Liver (tissue), 9 donors: ENCODE measurements around the gene PALLD. TPM values are rescaled to one million over a fixed set of nuclear protein-coding genes. Genes with fewer than 3 reads are reported as not detected.

Experiments
- DNase-seq: peaks from one replicate; pipeline ENCODE4 v3.0.0-alpha.2; 2017; ENCODE audit warnings: low spot score
- H3K27ac ChIP-seq, 2 donors: one replicate each; pipeline ENCODE4 v1.7.0; 2013; ENCODE audit warnings: inconsistent platforms in 2 of 2, low read length in 2 of 2, control low read depth in 1 of 2, low read depth in 1 of 2, mild to moderate bottlenecking in 1 of 2
- H3K27me3 ChIP-seq, 4 donors: one replicate each; pipeline versions ENCODE4 v1.6.1 to v1.7.0; 2013; ENCODE audit warnings: low read length in 3 of 4, inconsistent platforms in 1 of 4, mild to moderate bottlenecking in 1 of 4, moderate library complexity in 1 of 4; ENCODE audit not compliant: control insufficient read depth in 4 of 4, insufficient read depth in 4 of 4
- H3K36me3 ChIP-seq, 4 donors: one replicate each; pipeline versions ENCODE4 v1.6.1 to v1.7.0; 2013; ENCODE audit warnings: low read length in 3 of 4, mild to moderate bottlenecking in 3 of 4, low read depth in 1 of 4, moderate library complexity in 1 of 4; ENCODE audit not compliant: control insufficient read depth in 4 of 4, insufficient read depth in 3 of 4
- H3K4me1 ChIP-seq, 4 donors: one replicate each; pipeline versions ENCODE4 v1.6.1 to v1.7.0; 2013; ENCODE audit warnings: low read length in 3 of 4, mild to moderate bottlenecking in 3 of 4, moderate library complexity in 1 of 4; ENCODE audit not compliant: control insufficient read depth in 4 of 4, insufficient read depth in 4 of 4
- H3K4me3 ChIP-seq, 3 donors: one replicate each; pipeline versions ENCODE4 v1.6.1 to v1.7.0; 2013; ENCODE audit warnings: low read length in 3 of 3, control low read depth in 1 of 3, low read depth in 1 of 3, mild to moderate bottlenecking in 1 of 3
- H3K9ac ChIP-seq, 2 donors: one replicate each; pipeline ENCODE4 v1.7.0; 2013; ENCODE audit warnings: low read length in 2 of 2, mild to moderate bottlenecking in 2 of 2, moderate library complexity in 2 of 2, control low read depth in 1 of 2, low read depth in 1 of 2
- H3K9me3 ChIP-seq, 4 donors: one replicate each; pipeline versions ENCODE4 v1.6.1 to v1.7.0; 2013; ENCODE audit warnings: low read length in 3 of 4; ENCODE audit not compliant: control insufficient read depth in 4 of 4
- CTCF ChIP-seq: fragments of 150-350 bp; IDR thresholded peaks from 2 replicates; pipeline ENCODE4 v1.5.1; 2017; ENCODE audit warnings: improper control_type of control experiment, low read depth, low read length; ENCODE audit not compliant: missing input control
- EGR1 ChIP-seq, 2 donors: IDR thresholded peaks; 2 replicates each; pipeline ENCODE4 v1.6.1; 2016 to 2018; ENCODE audit warnings: antibody characterized with exemption in 2 of 2, low read depth in 2 of 2
- FOXA1 ChIP-seq: IDR thresholded peaks from 2 replicates; pipeline ENCODE4 v1.6.1; 2016; ENCODE audit warnings: antibody characterized with exemption
- FOXA2 ChIP-seq: IDR thresholded peaks from 2 replicates; pipeline ENCODE4 v1.6.1; 2016; ENCODE audit warnings: antibody characterized with exemption
- GABPA ChIP-seq, 2 donors: IDR thresholded peaks in 1 of 2; conservative IDR thresholded peaks in 1 of 2; 2 replicates each; pipeline ENCODE4 v1.6.1; 2016; ENCODE audit warnings: antibody characterized with exemption in 2 of 2, mild to moderate bottlenecking in 1 of 2, moderate library complexity in 1 of 2
- HNF4A ChIP-seq, 2 donors: conservative IDR thresholded peaks; 2 replicates each; pipeline ENCODE4 v1.6.1; 2016; ENCODE audit warnings: antibody characterized with exemption in 2 of 2, mild to moderate bottlenecking in 2 of 2
- HNF4G ChIP-seq: IDR thresholded peaks from 2 replicates; pipeline ENCODE4 v1.6.1; 2016; ENCODE audit warnings: antibody characterized with exemption
- JUND ChIP-seq, 2 donors: IDR thresholded peaks; 2 replicates each; pipeline ENCODE4 v1.6.1; 2016; ENCODE audit warnings: antibody characterized with exemption in 2 of 2
- MAX ChIP-seq: IDR thresholded peaks from 2 replicates; pipeline ENCODE4 v1.6.1; 2016; ENCODE audit warnings: antibody characterized with exemption
- NR2F2 ChIP-seq: IDR thresholded peaks from 2 replicates; pipeline ENCODE4 v1.6.1; 2016; ENCODE audit warnings: antibody characterized with exemption
- RAD21 ChIP-seq, 2 donors: IDR thresholded peaks; 2 replicates each; pipeline ENCODE4 v1.6.1; 2016; ENCODE audit warnings: antibody characterized with exemption in 2 of 2, mild to moderate bottlenecking in 2 of 2
- REST ChIP-seq: IDR thresholded peaks from 2 replicates; pipeline ENCODE4 v1.6.1; 2016; ENCODE audit warnings: antibody characterized with exemption, mild to moderate bottlenecking
- RXRA ChIP-seq, 2 donors: IDR thresholded peaks; 2 replicates each; pipeline ENCODE4 v1.6.1; 2017 to 2018; ENCODE audit warnings: antibody characterized with exemption in 2 of 2, mild to moderate bottlenecking in 1 of 2
- TAF1 ChIP-seq: conservative IDR thresholded peaks from 2 replicates; pipeline ENCODE4 v1.6.1; 2016; ENCODE audit warnings: antibody characterized with exemption, mild to moderate bottlenecking
- YY1 ChIP-seq: IDR thresholded peaks from 2 replicates; pipeline ENCODE4 v1.6.1; 2016; ENCODE audit warnings: antibody characterized with exemption, mild to moderate bottlenecking
- ZBTB33 ChIP-seq: IDR thresholded peaks from 2 replicates; pipeline ENCODE4 v1.6.1; 2016; ENCODE audit warnings: antibody characterized with exemption
- WGBS: extraction: QIAGEN DNeasy Blood & Tissue Kit; methylation state at CpG from one replicate; pipeline ENCODE4 v1.1.7; 2013; 5-methylcytosine and 5-hydroxymethylcytosine counted together
- polyA plus RNA-seq, 2 donors: library from polyadenylated mRNA; stranded (reverse) in 1 of 2; unstranded in 1 of 2; fragments of 200-250 nt in 1 of 2; fragments of >200 nt in 1 of 2; fragmentation: Nextera tagmentation in 1 of 2; extraction: Ambion mirVana in 1 of 2; gene quantifications; one replicate each; pipeline versions ENCODE4 v1.2.1 to v1.2.3, GENCODE V29; 2013 to 2015
- total RNA-seq, 2 donors: library from RNA; depleted of rRNA; stranded (reverse); fragments of >200 nt; gene quantifications; one replicate each; pipeline ENCODE4 v1.2.3, GENCODE V29; 2014
- donor health status: healthy.
- donor health status: healthy.
- donor health status: healthy.
- donor health status: healthy.
- donor health status: healthy.

The PALLD gene
- total and polyA plus RNA-seq, 4 donors: 9.0 to 26.3 (median 14.7) TPM

GRCh38 chr4:168622600-168622999 is 125.7 kb downstream of the PALLD start:
- Histone ChIP-seq H3K9ac (no peak overlapping the region), H3K36me3 (no peaks in the 10 kb centered on the region), H3K27ac (no peak overlapping the region), H3K9me3 (no peaks in the 10 kb centered on the region), H3K4me3 (no peak overlapping the region), H3K27me3 (no peaks in the 10 kb centered on the region), H3K4me1 (no peaks in the 10 kb centered on the region)
- 74% methylated on average over 5 of the region's 5 CpGs for WGBS
- TF ChIP-seq TAF1: no peak
- no peak for TF ChIP-seq JUND (IDR thresholded peaks at IDR 0.05)
- no peak for TF ChIP-seq HNF4A (conservative IDR thresholded peaks at IDR 0.05)
- TF ChIP-seq ZBTB33: no peak
- no peak for TF ChIP-seq FOXA1
- no peak for DNase-seq

- DNase-seq: no peak
- no peaks in the 10 kb centered on the region for H3K9me3 ChIP-seq
- no peaks in the 10 kb centered on the region for H3K36me3 ChIP-seq
- no peaks in the 10 kb centered on the region for H3K27me3 ChIP-seq
- H3K27ac ChIP-seq: no peak overlapping the region
- H3K4me1 ChIP-seq: no peaks in the 10 kb centered on the region
- H3K4me3 ChIP-seq: no peak overlapping the region
- no peak for TF ChIP-seq NR2F2
- no peak for TF ChIP-seq TAF1
- TF ChIP-seq MAX: no peak
- no peak for TF ChIP-seq FOXA2
- no peak for TF ChIP-seq EGR1 (IDR thresholded peaks at IDR 0.05; ENCODE audit: low read depth in 2 of 2)
- no peak for TF ChIP-seq GABPA (IDR thresholded peaks at IDR 0.05 in 1 of 2, conservative IDR thresholded peaks at IDR 0.05 in 1 of 2)
- no peak for TF ChIP-seq RAD21 (IDR thresholded peaks at IDR 0.05)
- TF ChIP-seq RXRA (IDR thresholded peaks at IDR 0.05): no peak
- TF ChIP-seq HNF4A (conservative IDR thresholded peaks at IDR 0.05): no peak
- TF ChIP-seq HNF4G: no peak
- TF ChIP-seq YY1: no peak
- TF ChIP-seq ZBTB33: no peak
- no peak for TF ChIP-seq REST
- TF ChIP-seq JUND (IDR thresholded peaks at IDR 0.05): no peak
- no peak for TF ChIP-seq CTCF
- H3K9ac ChIP-seq: no peak overlapping the region
Observed at GRCh38 chr4:168623011-168623410, 126.2 kb downstream of the PALLD start.
